ENCODE results near the gene TTBK1.
A peak's percentile ranks its signal among the peaks of the same experiment; 100 is the strongest.

TTBK1 gene

DNA sequence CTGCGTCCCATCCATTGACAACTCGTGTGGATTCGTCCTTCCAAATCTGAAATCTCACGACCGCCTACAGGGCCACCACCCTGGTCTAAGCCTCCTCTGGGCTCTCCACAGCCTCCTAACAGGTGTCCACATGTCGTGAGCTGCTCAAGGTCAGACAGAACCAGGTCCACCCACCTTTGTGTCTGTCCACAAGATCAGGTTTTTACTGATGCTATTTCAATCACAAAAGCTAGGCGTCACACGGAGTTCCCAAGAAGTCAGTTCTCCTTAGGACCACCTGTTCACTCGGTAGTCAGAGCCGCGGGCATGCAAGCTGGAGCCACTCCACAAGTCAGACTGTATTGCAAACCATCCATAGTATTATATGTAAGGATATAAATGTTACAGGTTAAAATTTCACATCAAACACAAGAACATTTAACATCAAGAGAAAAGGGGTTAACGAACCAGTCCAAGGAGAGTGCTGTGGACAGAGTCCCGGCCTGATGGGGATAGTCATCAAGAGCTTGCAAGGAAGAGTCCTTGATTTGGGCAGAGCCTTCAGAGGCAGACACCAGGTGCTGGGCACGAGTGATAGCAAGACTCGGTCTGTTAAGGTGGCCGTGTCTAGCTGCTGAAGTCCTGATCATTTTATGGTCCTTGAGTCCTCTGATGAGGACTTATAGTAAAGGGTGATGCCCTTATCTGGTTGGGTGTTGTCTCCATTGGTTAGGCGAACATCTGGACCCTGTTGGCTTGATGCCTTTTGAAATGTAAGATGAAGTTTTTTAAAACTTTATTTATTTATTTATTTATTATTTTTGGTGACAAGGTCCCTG lies 13.3 kb upstream of the TTBK1 start:
- TF ChIP-seq, protein P1, sequence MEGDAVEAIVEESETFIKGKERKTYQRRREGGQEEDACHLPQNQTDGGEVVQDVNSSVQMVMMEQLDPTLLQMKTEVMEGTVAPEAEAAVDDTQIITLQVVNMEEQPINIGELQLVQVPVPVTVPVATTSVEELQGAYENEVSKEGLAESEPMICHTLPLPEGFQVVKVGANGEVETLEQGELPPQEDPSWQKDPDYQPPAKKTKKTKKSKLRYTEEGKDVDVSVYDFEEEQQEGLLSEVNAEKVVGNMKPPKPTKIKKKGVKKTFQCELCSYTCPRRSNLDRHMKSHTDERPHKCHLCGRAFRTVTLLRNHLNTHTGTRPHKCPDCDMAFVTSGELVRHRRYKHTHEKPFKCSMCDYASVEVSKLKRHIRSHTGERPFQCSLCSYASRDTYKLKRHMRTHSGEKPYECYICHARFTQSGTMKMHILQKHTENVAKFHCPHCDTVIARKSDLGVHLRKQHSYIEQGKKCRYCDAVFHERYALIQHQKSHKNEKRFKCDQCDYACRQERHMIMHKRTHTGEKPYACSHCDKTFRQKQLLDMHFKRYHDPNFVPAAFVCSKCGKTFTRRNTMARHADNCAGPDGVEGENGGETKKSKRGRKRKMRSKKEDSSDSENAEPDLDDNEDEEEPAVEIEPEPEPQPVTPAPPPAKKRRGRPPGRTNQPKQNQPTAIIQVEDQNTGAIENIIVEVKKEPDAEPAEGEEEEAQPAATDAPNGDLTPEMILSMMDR (IDR thresholded peaks at IDR 0.05; ENCODE audit: insufficient read depth, low read depth, low read length, missing control alignments): no peak
- H3K4me3 ChIP-seq (ENCODE audit: low read depth, low read length): peak overlapping the region; percentile 63

GRCh38 chr6:43231053-43231452 lies 12.2 kb upstream of the TTBK1 start:
- H3K4me3 ChIP-seq (ENCODE audit: low read depth, low read length): no peak overlapping the region
- DNase-seq (ENCODE audit: low read depth): no peak
- TF ChIP-seq, protein P1 (IDR thresholded peaks at IDR 0.05; ENCODE audit: insufficient read depth, low read depth, low read length, missing control alignments): no peak

More for the DNA sequence above, 13.3 kb upstream of the TTBK1 start:
- DNase-seq (ENCODE audit: low read depth): no peak

- TF ChIP-seq, protein P1 (IDR thresholded peaks at IDR 0.05; ENCODE audit: insufficient read depth, low read depth, low read length, missing control alignments): no peak
- DNase-seq (ENCODE audit: low read depth): no peak
- no peak overlapping the region for H3K4me3 ChIP-seq (ENCODE audit: low read depth, low read length)
Measured at GRCh38 chr6:43231735-43232450, 11.4 kb upstream of the TTBK1 start.

- TF ChIP-seq, protein P1 (IDR thresholded peaks at IDR 0.05; ENCODE audit: insufficient read depth, low read depth, low read length, missing control alignments): no peak
- DNase-seq (ENCODE audit: low read depth): no peak
- H3K4me3 ChIP-seq (ENCODE audit: low read depth, low read length): no peak overlapping the region
Measured at GRCh38 chr6:43235841-43236240, 7.4 kb upstream of the TTBK1 start.

- no peak for DNase-seq (ENCODE audit: low read depth)
- TF ChIP-seq, protein P1 (IDR thresholded peaks at IDR 0.05; ENCODE audit: insufficient read depth, low read depth, low read length, missing control alignments): no peak
Measured at GRCh38 chr6:43239054-43239453, 4.2 kb upstream of the TTBK1 start.

DNA sequence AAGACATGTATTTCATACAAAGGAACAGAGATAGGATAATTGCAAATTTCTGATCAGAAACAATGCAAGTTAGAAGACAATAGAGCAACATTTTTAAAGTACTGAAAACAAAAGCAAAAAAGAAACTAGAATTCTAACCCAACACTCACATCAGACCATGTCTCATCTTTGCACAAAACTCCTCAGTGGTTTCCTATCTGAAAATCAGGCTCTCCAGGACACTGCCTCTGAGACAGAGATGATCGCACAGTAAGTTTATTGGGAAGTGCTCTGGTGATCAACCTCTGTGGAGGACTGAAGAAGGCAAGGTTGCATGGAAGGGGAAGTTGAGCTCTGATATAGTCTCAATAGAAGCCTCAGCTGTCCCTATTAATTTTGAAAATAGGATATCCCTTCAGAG lies 2.3 kb upstream of the TTBK1 start:
- H3K4me3 ChIP-seq (ENCODE audit: low read depth, low read length): no peak overlapping the region
- no peak for DNase-seq (ENCODE audit: low read depth)
- TF ChIP-seq, protein P1 (IDR thresholded peaks at IDR 0.05; ENCODE audit: insufficient read depth, low read depth, low read length, missing control alignments): no peak

More at GRCh38 chr6:43239054-43239453, 4.2 kb upstream of the TTBK1 start:
- H3K4me3 ChIP-seq (ENCODE audit: low read depth, low read length): no peak overlapping the region

Measured in GM12865 (cell line).